Nephron (organoid): ENCODE measurements around the gene ABHD12.

Source experiments
- H3K27ac Mint-ChIP-seq, 3 experiments: 2 replicates each; pipeline ENCODE4 v1.8.0; 2020; ENCODE audit warnings: mixed read lengths in 3 of 3, mild to moderate bottlenecking in 2 of 3, moderate library complexity in 1 of 3
- H3K27me3 Mint-ChIP-seq: 2 replicates; pipeline ENCODE4 v1.8.0; 2021; ENCODE audit warnings: low read depth, mild to moderate bottlenecking, moderate library complexity, mixed read lengths
- H3K36me3 Mint-ChIP-seq: 2 replicates; pipeline ENCODE4 v1.8.0; 2020; ENCODE audit warnings: low read depth, mixed read lengths
- H3K4me1 Mint-ChIP-seq: 2 replicates; pipeline ENCODE4 v1.8.0; 2020; ENCODE audit warnings: mixed read lengths
- H3K4me3 Mint-ChIP-seq, 3 experiments: 2 replicates each; pipeline ENCODE4 v1.8.0; 2020; ENCODE audit warnings: mild to moderate bottlenecking in 3 of 3, mixed read lengths in 3 of 3, moderate library complexity in 2 of 3
- H3K9me3 Mint-ChIP-seq: 2 replicates; pipeline ENCODE4 v1.8.0; 2020; ENCODE audit warnings: mixed read lengths
- TF ChIP-seq, protein P1 (sequence below), 3 experiments: fragments of 200-600 bp; sonication (generic); IDR thresholded peaks; one replicate each; pipeline ENCODE4 v1.5.0; 2021; ENCODE audit warnings: antibody characterized with exemption in 3 of 3; ENCODE audit not compliant: unreplicated experiment in 3 of 3

The ABHD12 gene

DNA sequence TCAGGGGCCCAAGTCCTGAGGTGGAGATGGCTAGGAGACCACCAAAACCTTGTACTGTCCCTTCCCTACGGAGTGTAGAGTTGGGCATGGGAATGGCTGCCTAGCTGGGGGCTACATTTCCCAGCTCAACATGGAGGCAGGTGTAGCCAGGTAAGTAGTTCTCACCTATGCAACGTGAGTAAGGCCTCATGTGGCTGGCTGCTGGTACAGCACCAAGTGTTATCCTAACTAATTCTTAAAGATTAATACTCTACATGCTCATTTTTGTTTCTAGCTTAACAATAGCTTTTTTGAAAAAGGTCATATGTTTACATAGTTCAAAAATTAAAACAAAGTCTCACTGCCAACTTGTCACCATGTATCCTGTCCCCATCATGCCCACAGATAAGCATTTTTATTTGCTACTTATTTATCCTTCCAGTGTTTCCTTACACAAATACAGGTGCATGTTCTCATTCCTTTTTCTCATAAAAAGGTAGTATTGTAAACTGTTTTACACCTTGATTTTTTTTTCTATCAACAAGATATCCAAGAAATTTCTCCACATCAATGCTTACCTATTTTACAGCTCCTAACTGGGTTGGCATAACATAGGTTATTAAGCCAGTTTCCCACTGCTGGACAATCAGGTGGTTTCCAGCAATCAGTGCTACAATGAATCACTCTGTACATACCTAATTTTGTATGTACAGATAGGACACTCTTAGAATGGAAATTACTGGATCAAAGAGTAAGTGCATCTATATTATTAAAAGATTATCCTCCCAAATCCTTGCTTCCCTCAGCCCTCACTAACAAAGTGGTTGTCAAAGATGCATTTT is 25.5 kb downstream of the ABHD12 start:
- Mint-ChIP-seq H3K4me1 (peaks cover 9% of the 10 kb centered on the region), H3K36me3 (peaks cover 51% of the 10 kb centered on the region), H3K4me3 (no peak overlapping the region), H3K9me3 (peaks cover 13% of the 10 kb centered on the region), H3K27ac (no peak overlapping the region), H3K27me3 (no peaks in the 10 kb centered on the region)
- TF ChIP-seq, protein P1, sequence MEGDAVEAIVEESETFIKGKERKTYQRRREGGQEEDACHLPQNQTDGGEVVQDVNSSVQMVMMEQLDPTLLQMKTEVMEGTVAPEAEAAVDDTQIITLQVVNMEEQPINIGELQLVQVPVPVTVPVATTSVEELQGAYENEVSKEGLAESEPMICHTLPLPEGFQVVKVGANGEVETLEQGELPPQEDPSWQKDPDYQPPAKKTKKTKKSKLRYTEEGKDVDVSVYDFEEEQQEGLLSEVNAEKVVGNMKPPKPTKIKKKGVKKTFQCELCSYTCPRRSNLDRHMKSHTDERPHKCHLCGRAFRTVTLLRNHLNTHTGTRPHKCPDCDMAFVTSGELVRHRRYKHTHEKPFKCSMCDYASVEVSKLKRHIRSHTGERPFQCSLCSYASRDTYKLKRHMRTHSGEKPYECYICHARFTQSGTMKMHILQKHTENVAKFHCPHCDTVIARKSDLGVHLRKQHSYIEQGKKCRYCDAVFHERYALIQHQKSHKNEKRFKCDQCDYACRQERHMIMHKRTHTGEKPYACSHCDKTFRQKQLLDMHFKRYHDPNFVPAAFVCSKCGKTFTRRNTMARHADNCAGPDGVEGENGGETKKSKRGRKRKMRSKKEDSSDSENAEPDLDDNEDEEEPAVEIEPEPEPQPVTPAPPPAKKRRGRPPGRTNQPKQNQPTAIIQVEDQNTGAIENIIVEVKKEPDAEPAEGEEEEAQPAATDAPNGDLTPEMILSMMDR (IDR thresholded peaks at IDR 0.05; ENCODE audit: unreplicated experiment in 3 of 3): no peak

DNA sequence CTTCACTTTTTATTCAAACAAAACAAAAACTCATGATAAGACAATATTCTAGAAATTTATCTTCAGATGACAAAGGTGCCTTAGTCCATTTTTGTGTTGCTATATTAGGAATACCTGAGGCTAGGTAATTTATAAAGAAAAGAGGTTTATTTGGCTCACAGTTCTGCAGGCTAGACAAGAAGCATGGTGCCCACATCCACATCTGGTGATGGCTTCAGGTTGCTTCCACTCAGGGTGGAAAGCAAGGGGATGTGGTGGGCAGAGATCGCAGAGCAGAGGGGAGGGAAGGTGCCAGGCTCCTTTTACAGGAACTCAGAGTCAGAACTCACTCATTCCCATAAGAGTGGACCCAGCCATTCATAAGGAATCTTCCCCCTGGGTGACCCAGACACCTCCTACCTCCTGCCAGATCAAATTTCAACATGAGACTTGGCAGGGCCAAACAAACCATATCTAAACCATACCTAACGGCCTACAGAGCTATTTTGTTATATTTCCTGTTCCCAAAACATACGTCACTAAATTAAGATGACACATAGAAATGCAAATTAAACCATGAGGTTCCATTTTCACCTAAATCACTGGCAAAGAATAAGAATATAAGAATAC is 26.4 kb downstream of the ABHD12 start:
- H3K27ac Mint-ChIP-seq: no peak overlapping the region
- no peaks in the 10 kb centered on the region for H3K27me3 Mint-ChIP-seq
- H3K9me3 Mint-ChIP-seq: peaks cover 13% of the 10 kb centered on the region
- peaks cover 9% of the 10 kb centered on the region for H3K4me1 Mint-ChIP-seq
- H3K4me3 Mint-ChIP-seq: no peak overlapping the region
- TF ChIP-seq, protein P1 (IDR thresholded peaks at IDR 0.05; ENCODE audit: unreplicated experiment in 3 of 3): no peak
- H3K36me3 Mint-ChIP-seq: peaks cover 50% of the 10 kb centered on the region

GRCh38 chr20:25361287-25361683 is 29.4 kb downstream of the ABHD12 start:
- peaks cover 20% of the 10 kb centered on the region for H3K36me3 Mint-ChIP-seq
- TF ChIP-seq, protein P1 (IDR thresholded peaks at IDR 0.05; ENCODE audit: unreplicated experiment in 3 of 3): no peak
- no peak overlapping the region for H3K4me3 Mint-ChIP-seq
- no peaks in the 10 kb centered on the region for H3K9me3 Mint-ChIP-seq
- peaks cover 9% of the 10 kb centered on the region for H3K4me1 Mint-ChIP-seq
- H3K27me3 Mint-ChIP-seq: no peaks in the 10 kb centered on the region
- H3K27ac Mint-ChIP-seq: peak overlapping the region; percentile 84 to 90 (median 87)

GRCh38 chr20:25360631-25361286 is 29.9 kb downstream of the ABHD12 start:
- Mint-ChIP-seq H3K4me3 (no peak overlapping the region), H3K27me3 (no peaks in the 10 kb centered on the region), H3K9me3 (no peaks in the 10 kb centered on the region), H3K4me1 (peaks cover 9% of the 10 kb centered on the region), H3K36me3 (peaks cover 20% of the 10 kb centered on the region), H3K27ac (peak overlapping the region; percentile 84 to 90 (median 87))
- TF ChIP-seq, protein P1 (IDR thresholded peaks at IDR 0.05; ENCODE audit: unreplicated experiment in 3 of 3): no peak

- TF ChIP-seq, protein P1 (IDR thresholded peaks at IDR 0.05; ENCODE audit: unreplicated experiment in 3 of 3): no peak
- Mint-ChIP-seq H3K27ac (no peak overlapping the region), H3K4me3 (no peak overlapping the region), H3K36me3 (peaks cover 9% of the 10 kb centered on the region), H3K4me1 (peaks cover 22% of the 10 kb centered on the region), H3K9me3 (no peaks in the 10 kb centered on the region), H3K27me3 (no peaks in the 10 kb centered on the region)
These were observed 34.2 kb downstream of the ABHD12 start for GRCh38 chr20:25356271-25356933.
